ENCODE data around the gene PLPPR2. TPM values are rescaled to one million over a fixed set of nuclear protein-coding genes. Genes with fewer than 3 reads are reported as not detected.

PLPPR2 gene
- total RNA-seq, 4 donors from 2014 or later, result 18.9 to 32.1 (median 22.5) TPM

GRCh38 chr19:11356676-11357550 is 1.7 kb downstream of the PLPPR2 start:
- H3K4me3 ChIP-seq, result no peak overlapping the region
- H3K4me1 ChIP-seq, result peaks cover 17% of the 10 kb centered on the region
- DNase-seq (ENCODE audit: low spot score in 2 of 2), result no peak
- no peak overlapping the region for H3K27ac ChIP-seq
- H3K9me3 ChIP-seq, result no peaks in the 10 kb centered on the region
- whole genome bisulfite sequencing, result 83% methylated on average over 9 of the region's 11 CpGs
- TF ChIP-seq CTCF (IDR thresholded peaks at IDR 0.05), result no peak
- TF ChIP-seq EP300 (IDR thresholded peaks at IDR 0.05), result no peak
- no peak for TF ChIP-seq POLR2AphosphoS5 (IDR thresholded peaks at IDR 0.05)
- no peaks in the 10 kb centered on the region for H3K27me3 ChIP-seq
- H3K36me3 ChIP-seq, result peaks cover 7% of the 10 kb centered on the region

GRCh38 chr19:11359421-11359820 is 4.2 kb downstream of the PLPPR2 start:
- peaks cover 17% of the 10 kb centered on the region for H3K4me1 ChIP-seq
- H3K4me3 ChIP-seq, result no peak overlapping the region
- H3K27ac ChIP-seq, result no peak overlapping the region
- H3K36me3 ChIP-seq, result peaks cover 31% of the 10 kb centered on the region
- TF ChIP-seq EP300 (IDR thresholded peaks at IDR 0.05) (no peak), CTCF (IDR thresholded peaks at IDR 0.05) (no peak), POLR2A (IDR thresholded peaks at IDR 0.05) (no peak), POLR2AphosphoS5 (IDR thresholded peaks at IDR 0.05) (no peak)
- no peaks in the 10 kb centered on the region for H3K27me3 ChIP-seq
- WGBS, result 79% methylated on average over 11 of the region's 11 CpGs
- no peak for DNase-seq (ENCODE audit: low spot score in 2 of 2)
- no peaks in the 10 kb centered on the region for H3K9me3 ChIP-seq

GRCh38 chr19:11361037-11361770 is 6.0 kb downstream of the PLPPR2 start:
- Histone ChIP-seq H3K36me3 (peaks cover 47% of the 10 kb centered on the region), H3K9me3 (no peaks in the 10 kb centered on the region), H3K27ac (no peak overlapping the region), H3K4me3 (no peak overlapping the region), H3K4me1 (peaks cover 9% of the 10 kb centered on the region), H3K27me3 (no peaks in the 10 kb centered on the region)
- no peak for DNase-seq (ENCODE audit: low spot score in 2 of 2)
- 43% methylated on average over 29 of the region's 43 CpGs for WGBS
- TF ChIP-seq CTCF (IDR thresholded peaks at IDR 0.05) (no peak), EP300 (IDR thresholded peaks at IDR 0.05) (no peak), POLR2A (IDR thresholded peaks at IDR 0.05) (no peak), POLR2AphosphoS5 (IDR thresholded peaks at IDR 0.05) (no peak)

GRCh38 chr19:11361771-11362731 is 6.8 kb downstream of the PLPPR2 start:
- no peaks in the 10 kb centered on the region for H3K27me3 ChIP-seq
- no peak for DNase-seq (ENCODE audit: low spot score in 2 of 2)
- WGBS, result 84% methylated on average over 35 of the region's 35 CpGs

More at GRCh38 chr19:11361771-11362731, 6.8 kb downstream of the PLPPR2 start:
- Histone ChIP-seq H3K9me3 (no peaks in the 10 kb centered on the region), H3K4me1 (peaks cover 4% of the 10 kb centered on the region), H3K27ac (no peak overlapping the region), H3K36me3 (peaks cover 48% of the 10 kb centered on the region), H3K4me3 (no peak overlapping the region)
- no peak for TF ChIP-seq CTCF (IDR thresholded peaks at IDR 0.05)
- TF ChIP-seq POLR2AphosphoS5 (IDR thresholded peaks at IDR 0.05), result no peak
- TF ChIP-seq EP300 (IDR thresholded peaks at IDR 0.05), result no peak
- TF ChIP-seq POLR2A (IDR thresholded peaks at IDR 0.05), result no peak

All from suprapubic skin (tissue), 4 donors.